GF-D8 (cell line): ENCODE results near the gene FBXW5.

Source experiments
- DNase-seq: peaks from one replicate; lab custom pipeline; 2025; lab: John Stamatoyannopoulos, UW

The FBXW5 gene

DNA sequence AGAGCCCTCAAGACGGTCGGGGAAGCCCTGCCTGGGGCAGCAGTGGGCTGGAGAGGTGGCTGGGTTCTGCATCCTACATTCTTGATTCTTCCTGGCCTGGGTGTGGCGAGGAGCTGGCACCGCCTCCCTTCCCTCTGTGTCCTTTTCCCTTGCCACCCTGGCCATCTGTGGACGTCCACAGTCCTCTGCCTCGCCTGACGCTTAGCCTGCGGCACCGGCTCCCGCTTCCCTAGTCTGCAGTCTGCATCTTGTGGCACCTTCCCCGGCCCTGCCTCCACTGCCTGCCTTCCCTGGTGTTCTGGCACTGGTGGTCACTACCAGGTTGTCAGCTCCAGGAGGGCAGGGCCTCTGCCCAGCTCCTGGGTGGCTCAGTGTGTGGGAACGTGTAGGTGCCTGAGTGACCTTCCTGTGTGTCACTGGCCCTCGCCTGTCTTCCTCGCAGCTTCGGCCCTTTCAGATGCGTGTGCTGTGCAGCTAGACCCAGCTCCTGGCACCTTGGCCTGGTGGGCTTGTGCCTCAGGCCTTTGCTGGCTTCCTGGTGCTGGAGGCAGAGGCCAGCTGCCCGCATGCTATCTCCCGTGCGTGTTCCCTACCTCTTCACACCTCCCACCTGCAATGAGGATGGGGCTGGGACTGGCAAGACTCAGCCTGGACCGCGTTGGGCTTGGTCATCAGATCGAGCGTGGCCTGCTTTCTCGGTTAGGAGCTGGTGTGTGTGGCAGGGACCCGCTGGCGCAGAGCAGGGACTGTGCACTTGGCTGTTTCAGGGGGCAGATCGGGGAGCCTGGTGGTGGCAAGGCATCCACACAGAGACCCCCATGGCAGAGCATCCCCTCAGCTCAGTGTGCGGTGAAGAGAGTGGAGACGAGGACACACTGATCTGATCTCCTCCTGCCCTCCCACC is 37.3 kb downstream of the FBXW5 start:
- no peak for DNase-seq

DNA sequence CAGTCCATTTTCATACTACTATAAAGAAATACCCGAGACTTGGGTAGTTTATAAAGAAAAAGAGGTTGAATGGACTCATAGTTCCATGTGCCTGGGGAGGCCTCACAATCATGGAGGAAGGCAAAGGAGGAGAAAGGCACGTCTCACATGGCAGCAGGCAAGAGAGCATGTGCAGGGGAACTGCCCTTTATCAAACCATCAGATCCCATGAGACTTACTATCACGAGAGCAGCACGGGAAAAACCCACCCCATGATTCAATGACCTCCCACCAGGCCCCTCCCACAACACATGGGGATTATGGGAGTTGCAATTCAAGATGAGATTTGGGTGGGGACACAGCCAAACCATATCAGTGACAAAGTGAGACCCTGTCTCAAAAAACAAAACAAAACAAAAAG is 38.3 kb downstream of the FBXW5 start:
- no peak for DNase-seq

GRCh38 chr9:136903041-136903554 is 41.4 kb downstream of the FBXW5 start:
- DNase-seq = no peak

- DNase-seq = no peak
These were observed 42.2 kb downstream of the FBXW5 start for GRCh38 chr9:136902259-136902821.

DNA sequence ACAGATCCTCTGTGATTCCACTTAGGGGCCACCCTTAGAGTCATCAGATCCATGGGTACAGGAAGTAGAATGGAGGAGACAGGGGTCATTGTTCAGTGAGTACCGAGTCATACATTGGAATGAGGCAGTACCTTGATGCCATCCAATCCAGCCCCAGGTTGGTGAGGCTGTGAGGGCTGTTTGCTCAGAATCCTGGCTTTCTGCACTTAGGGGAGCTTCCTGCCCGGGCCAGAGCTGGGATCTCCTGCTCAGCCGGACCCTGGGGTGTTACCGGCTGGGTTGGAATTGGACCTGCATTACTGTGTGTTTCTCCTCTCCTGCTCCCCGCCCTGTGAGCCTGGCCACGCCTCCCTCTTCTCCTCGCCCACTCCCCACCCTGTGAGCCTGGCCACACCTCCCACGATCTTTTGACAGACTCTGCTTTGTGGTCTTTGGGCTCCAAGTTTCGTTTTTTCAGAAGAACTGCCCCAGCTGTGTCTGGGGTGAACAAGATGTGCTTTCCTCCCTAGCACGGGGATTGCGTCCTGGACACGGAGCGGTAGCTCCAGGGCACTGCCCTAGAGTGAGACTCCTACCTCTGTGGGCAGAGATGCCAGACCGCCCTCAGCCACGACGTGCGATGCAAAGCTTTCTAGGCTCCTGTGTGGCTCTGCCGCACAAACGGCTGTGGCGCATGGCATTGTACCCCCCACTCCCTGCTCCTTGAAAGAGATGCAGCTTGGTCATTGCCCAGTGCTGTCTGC is 42.9 kb downstream of the FBXW5 start:
- DNase-seq = no peak

DNA sequence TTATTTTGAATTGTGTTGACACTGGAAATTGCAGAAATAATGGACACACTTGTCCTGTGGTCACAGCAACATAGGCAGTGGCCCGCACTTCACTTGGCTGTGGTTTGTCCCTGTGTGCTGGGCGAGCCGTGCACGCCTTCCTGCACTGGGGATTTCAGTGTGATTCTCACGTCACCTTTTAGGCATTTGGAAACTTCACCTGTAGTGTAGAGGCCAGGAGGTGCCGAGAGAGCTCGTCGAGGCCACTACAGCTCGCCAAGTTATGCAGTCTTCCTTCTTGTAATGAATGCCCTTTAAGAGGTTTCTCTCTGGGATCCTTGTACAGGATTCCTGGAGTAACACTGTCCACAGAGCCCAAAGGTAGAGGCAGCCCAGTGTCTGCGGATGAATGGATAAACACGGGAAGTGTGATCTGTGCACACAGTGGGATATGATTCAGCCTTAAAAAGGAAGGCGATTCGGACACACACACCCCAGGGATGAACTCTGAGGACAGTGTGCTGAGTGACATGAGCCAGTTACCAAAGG is 43.5 kb downstream of the FBXW5 start:
- no peak for DNase-seq

DNA sequence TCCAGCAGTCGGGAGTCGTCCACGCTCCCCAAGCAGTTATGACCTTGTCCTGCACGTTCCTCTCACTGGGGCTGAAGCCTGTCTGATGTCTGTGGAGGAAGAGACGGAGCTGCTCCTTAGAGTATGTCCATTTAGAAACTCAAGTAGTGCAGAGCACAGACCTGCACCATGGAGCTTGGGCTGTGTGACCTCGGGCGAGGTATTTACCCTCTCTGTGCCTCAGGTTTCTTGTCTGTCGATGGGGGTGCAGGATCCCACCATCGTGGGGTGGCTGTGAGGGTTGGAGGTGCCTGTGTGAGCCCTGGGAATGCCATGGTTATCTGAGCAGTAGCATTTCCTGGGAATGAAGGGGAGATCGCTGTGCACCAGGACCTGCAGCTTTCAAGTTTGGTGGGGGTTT is 44.0 kb downstream of the FBXW5 start:
- DNase-seq = no peak

DNA sequence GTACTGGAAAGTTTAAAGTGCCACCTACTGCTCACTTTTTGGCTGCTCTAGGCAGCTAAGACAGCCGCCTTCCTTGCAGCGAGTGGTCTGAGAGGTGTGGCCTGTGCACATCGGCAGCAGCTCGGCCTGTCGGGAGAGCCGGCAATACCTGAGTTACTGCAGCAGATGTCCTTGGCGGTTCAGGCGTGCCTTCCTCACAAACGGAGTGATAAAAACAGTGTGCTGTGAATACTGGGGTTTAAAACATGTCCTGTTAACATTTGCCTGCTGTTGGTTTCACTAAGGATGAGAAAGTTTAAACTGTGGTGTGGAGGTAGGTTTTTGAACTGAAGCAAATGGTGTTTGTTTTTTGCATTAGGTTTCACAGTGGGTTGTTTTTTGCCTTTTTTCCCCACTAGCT is 45.3 kb downstream of the FBXW5 start:
- no peak for DNase-seq

GRCh38 chr9:136898483-136899100 is 45.9 kb downstream of the FBXW5 start:
- no peak for DNase-seq

GRCh38 chr9:136896027-136896426 is 48.5 kb downstream of the FBXW5 start:
- no peak for DNase-seq

- DNase-seq = no peak
These were observed 53.9 kb downstream of the FBXW5 start for GRCh38 chr9:136890661-136891060.
